NCI-H146 (cell line): ENCODE measurements around the gene MYH10.

Source experiments
- DNase-seq: peaks from one replicate; lab custom pipeline; 2025; lab: John Stamatoyannopoulos, UW

MYH10 gene

GRCh38 chr17:8474826-8475225 lies 155.7 kb downstream of the MYH10 start:
- no peak for DNase-seq

- no peak for DNase-seq
These were observed 156.9 kb downstream of the MYH10 start for GRCh38 chr17:8473451-8474192.

- DNase-seq: no peak
These were observed 157.9 kb downstream of the MYH10 start for GRCh38 chr17:8472663-8473062.

GRCh38 chr17:8470447-8471047 lies 160.0 kb downstream of the MYH10 start:
- DNase-seq: no peak

- no peak for DNase-seq
These were observed 160.6 kb downstream of the MYH10 start for GRCh38 chr17:8469964-8470363.

GRCh38 chr17:8468980-8469379 lies 161.5 kb downstream of the MYH10 start:
- no peak for DNase-seq

GRCh38 chr17:8468127-8468526 lies 162.4 kb downstream of the MYH10 start:
- no peak for DNase-seq

- DNase-seq: no peak
These were observed 163.0 kb downstream of the MYH10 start for GRCh38 chr17:8467527-8467926.

GRCh38 chr17:8466873-8467272 lies 163.7 kb downstream of the MYH10 start:
- no peak for DNase-seq

GRCh38 chr17:8466456-8466855 lies 164.1 kb downstream of the MYH10 start:
- DNase-seq: no peak

- DNase-seq: no peak
These were observed 164.8 kb downstream of the MYH10 start for GRCh38 chr17:8465759-8466158.

GRCh38 chr17:8465356-8465755 lies 165.2 kb downstream of the MYH10 start:
- no peak for DNase-seq

- DNase-seq: no peak
These were observed 165.6 kb downstream of the MYH10 start for GRCh38 chr17:8464941-8465340.

- no peak for DNase-seq
These were observed 167.4 kb downstream of the MYH10 start for GRCh38 chr17:8463099-8463498.

GRCh38 chr17:8462564-8462963 lies 168.0 kb downstream of the MYH10 start:
- no peak for DNase-seq

- no peak for DNase-seq
These were observed 170.7 kb downstream of the MYH10 start for GRCh38 chr17:8459831-8460230.

GRCh38 chr17:8459107-8459506 lies 171.4 kb downstream of the MYH10 start:
- DNase-seq: peak; percentile 64

- no peak for DNase-seq
These were observed 172.4 kb downstream of the MYH10 start for GRCh38 chr17:8458128-8458527.

GRCh38 chr17:8455665-8456209 lies 174.8 kb downstream of the MYH10 start:
- no peak for DNase-seq

GRCh38 chr17:8453326-8453725 lies 177.2 kb downstream of the MYH10 start:
- DNase-seq: no peak

- peak; percentile 56 for DNase-seq
These were observed 178.5 kb downstream of the MYH10 start for GRCh38 chr17:8451933-8452614.

GRCh38 chr17:8448310-8448709 lies 182.2 kb downstream of the MYH10 start:
- DNase-seq: no peak

- DNase-seq: no peak
These were observed 182.7 kb downstream of the MYH10 start for GRCh38 chr17:8447799-8448198.
